Mesothelial cell of epicardium (in vitro differentiated cells): ENCODE measurements around the gene SLC38A9. TPM values are rescaled to one million over a fixed set of nuclear protein-coding genes. Genes with fewer than 3 reads are reported as not detected.
A peak's percentile ranks its signal among the peaks of the same experiment; 100 is the strongest.

Source experiments
- DNase-seq, 2 experiments: peaks; one replicate each; pipeline ENCODE4 v3.0.0; 2021; ENCODE audit warnings: low spot score in 2 of 2; ENCODE audit not compliant: unreplicated experiment in 2 of 2
- H3K27ac Mint-ChIP-seq: 2 replicates; pipeline ENCODE4 v1.8.0; 2021; ENCODE audit warnings: mixed read lengths
- H3K27me3 Mint-ChIP-seq: 2 replicates; pipeline ENCODE4 v1.8.0; 2021; ENCODE audit warnings: low read depth, mixed read lengths
- H3K36me3 Mint-ChIP-seq: 2 replicates; pipeline ENCODE4 v1.8.0; 2021; ENCODE audit warnings: mixed read lengths
- H3K4me1 Mint-ChIP-seq: 2 replicates; pipeline ENCODE4 v1.8.0; 2021; ENCODE audit warnings: mixed read lengths
- H3K4me3 Mint-ChIP-seq: 2 replicates; pipeline ENCODE4 v1.8.0; 2021; ENCODE audit warnings: mild to moderate bottlenecking, moderate library complexity, mixed read lengths
- H3K9me3 Mint-ChIP-seq: 2 replicates; pipeline ENCODE4 v1.8.0; 2021; ENCODE audit warnings: mixed read lengths
- CTCF ChIP-seq: fragments of 200-600 bp; sonication (generic); IDR thresholded peaks from one replicate; pipeline ENCODE4 v1.5.0; 2021; ENCODE audit warnings: antibody characterized with exemption; ENCODE audit not compliant: unreplicated experiment
- total RNA-seq: library from RNA; stranded (reverse); gene quantifications from 3 replicates; pipeline ENCODE4 v1.2.1, GENCODE V29; 2021

Gene SLC38A9
- total RNA-seq, 1 donor from 2014 or later, result 39.9 TPM

- no peaks in the 10 kb centered on the region for H3K27me3 Mint-ChIP-seq
- peaks cover 27% of the 10 kb centered on the region for H3K4me1 Mint-ChIP-seq
- H3K27ac Mint-ChIP-seq, result peak overlapping the region; percentile 96
- no peak overlapping the region for H3K4me3 Mint-ChIP-seq
- no peak for DNase-seq
- no peak for TF ChIP-seq CTCF
- H3K36me3 Mint-ChIP-seq, result peaks cover 29% of the 10 kb centered on the region
- H3K9me3 Mint-ChIP-seq, result peaks cover 39% of the 10 kb centered on the region
These were observed 2.2 kb upstream of the SLC38A9 start for GRCh38 chr5:55714339-55714738.

- no peak for DNase-seq
- TF ChIP-seq CTCF, result no peak
- no peak overlapping the region for H3K4me3 Mint-ChIP-seq
- peaks cover 29% of the 10 kb centered on the region for H3K36me3 Mint-ChIP-seq
- H3K27ac Mint-ChIP-seq, result peak overlapping the region; percentile 96
- H3K4me1 Mint-ChIP-seq, result peaks cover 27% of the 10 kb centered on the region
- H3K27me3 Mint-ChIP-seq, result no peaks in the 10 kb centered on the region
- peaks cover 35% of the 10 kb centered on the region for H3K9me3 Mint-ChIP-seq
These were observed 1.7 kb upstream of the SLC38A9 start for GRCh38 chr5:55713871-55714270.

GRCh38 chr5:55711507-55712022, 559 bp downstream of the SLC38A9 start:
- peaks cover 26% of the 10 kb centered on the region for H3K36me3 Mint-ChIP-seq
- peak overlapping the region; percentile 96 for H3K27ac Mint-ChIP-seq
- no peak for DNase-seq
- H3K27me3 Mint-ChIP-seq, result no peaks in the 10 kb centered on the region
- H3K4me3 Mint-ChIP-seq, result peak overlapping the region; percentile 98
- peaks cover 21% of the 10 kb centered on the region for H3K9me3 Mint-ChIP-seq
- peaks cover 27% of the 10 kb centered on the region for H3K4me1 Mint-ChIP-seq
- TF ChIP-seq CTCF, result no peak

DNA sequence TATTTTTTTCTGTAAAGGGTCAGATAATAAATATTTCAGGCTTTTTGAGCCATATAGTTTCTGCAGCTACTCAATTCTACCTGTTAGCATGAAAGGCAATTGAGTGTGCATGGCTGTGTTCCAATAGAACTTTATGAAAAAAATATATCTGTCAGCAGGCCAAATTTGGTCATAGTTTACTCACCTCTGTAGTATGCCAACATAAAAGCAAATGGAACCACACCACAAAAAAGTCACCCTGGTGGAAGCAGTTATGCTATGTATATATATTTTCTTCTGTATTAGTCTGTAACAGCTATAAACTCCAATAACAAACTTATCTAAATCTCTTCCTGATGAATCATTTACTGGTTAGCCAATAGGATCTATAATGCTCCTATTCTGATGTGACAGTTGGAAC, 3.4 kb downstream of the SLC38A9 start:
- no peak for DNase-seq
- Mint-ChIP-seq H3K36me3 (peaks cover 11% of the 10 kb centered on the region), H3K27ac (no peak overlapping the region), H3K4me3 (no peak overlapping the region), H3K4me1 (peaks cover 18% of the 10 kb centered on the region), H3K9me3 (no peaks in the 10 kb centered on the region), H3K27me3 (no peaks in the 10 kb centered on the region)
- TF ChIP-seq CTCF, result no peak

DNA sequence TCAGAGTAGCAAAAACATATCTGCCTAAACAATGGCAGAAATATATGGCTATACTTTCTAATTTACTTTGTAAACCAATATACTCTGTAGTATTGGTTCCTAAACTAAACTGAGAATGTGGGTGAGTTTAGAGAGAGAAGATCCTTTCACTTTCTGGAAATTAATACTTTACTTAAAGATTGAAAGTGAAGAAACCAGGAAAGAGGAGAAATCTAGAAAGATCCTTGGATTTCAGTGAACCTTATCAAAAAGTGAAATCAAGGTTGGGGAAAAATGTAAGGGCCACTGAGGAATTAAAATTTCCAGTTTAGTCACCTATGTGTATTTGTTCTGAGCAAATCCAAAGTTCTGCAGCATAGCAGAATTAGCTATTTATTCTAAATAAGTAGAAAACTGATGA, 5.9 kb downstream of the SLC38A9 start:
- Mint-ChIP-seq H3K36me3 (peaks cover 25% of the 10 kb centered on the region), H3K4me1 (peaks cover 2% of the 10 kb centered on the region), H3K9me3 (no peaks in the 10 kb centered on the region), H3K4me3 (no peak overlapping the region), H3K27me3 (no peaks in the 10 kb centered on the region), H3K27ac (no peak overlapping the region)
- TF ChIP-seq CTCF, result no peak
- DNase-seq, result no peak
